Natural killer cell treated with Interleukin-12 subunit alpha and Interleukin-12 subunit beta and Interleukin-15 and Interleukin-18, amount 100 ng/mL, for 72 hours (primary cell): ENCODE results near the gene SCAANT1. TPM values are rescaled to one million over a fixed set of nuclear protein-coding genes. Genes with fewer than 3 reads are reported as not detected.

ENCODE experiments used
- ATAC-seq, 2 donors: fragments of 150-1000 bp; cut with Tn5 transposase in 1 of 2; sonication (Bioruptor Pico), chemical (Tn5 transposase) in 1 of 2; 2 replicates each; pipeline ENCODE4 v1.10.0; 2021
- DNase-seq: peaks from one replicate; pipeline ENCODE4 v3.0.0; 2022; ENCODE audit warnings: low spot score
- H3K27ac Mint-ChIP-seq, 2 donors: 1 replicate in 1 of 2; 2 replicates in 1 of 2; pipeline ENCODE4 v1.8.0; 2022; ENCODE audit warnings: mixed read lengths in 2 of 2, mild to moderate bottlenecking in 1 of 2, moderate library complexity in 1 of 2
- H3K27me3 Mint-ChIP-seq, 2 donors: 1 replicate in 1 of 2; 2 replicates in 1 of 2; pipeline ENCODE4 v1.8.0; 2022; ENCODE audit warnings: mixed read lengths in 2 of 2
- H3K36me3 Mint-ChIP-seq: one replicate; pipeline ENCODE4 v1.8.0; 2022; ENCODE audit warnings: mixed read lengths
- H3K4me1 Mint-ChIP-seq, 2 donors: 1 replicate in 1 of 2; 2 replicates in 1 of 2; pipeline ENCODE4 v1.8.0; 2022; ENCODE audit warnings: low read depth in 2 of 2, mixed read lengths in 2 of 2, mild to moderate bottlenecking in 1 of 2
- H3K4me3 Mint-ChIP-seq: one replicate; pipeline ENCODE4 v1.8.0; 2022; ENCODE audit warnings: mixed read lengths
- H3K9me3 Mint-ChIP-seq: 2 replicates; pipeline ENCODE4 v1.8.0; 2022; ENCODE audit warnings: mixed read lengths
- total RNA-seq, 2 donors: library from RNA; stranded (reverse); gene quantifications; one replicate each; pipeline ENCODE4 v1.2.3, GENCODE V29; 2022

The SCAANT1 gene
- total RNA-seq, 2 donors from 2014 or later, result 2.6 TPM; not detected in 1

GRCh38 chr3:63875510-63875909 lies 36.7 kb downstream of the SCAANT1 start:
- no peak for DNase-seq
- Mint-ChIP-seq H3K9me3 (no peaks in the 10 kb centered on the region), H3K27me3 (no peaks in the 10 kb centered on the region), H3K4me3 (no peak overlapping the region), H3K36me3 (no peaks in the 10 kb centered on the region), H3K27ac (peak overlapping the region in 1 of 2 donors; percentile 31), H3K4me1 (peaks cover 44 to 47% of the 10 kb centered on the region in 2 donors)
- ATAC-seq, result no peak

- peak; percentile 46 to 70 for ATAC-seq
- no peaks in the 10 kb centered on the region for H3K9me3 Mint-ChIP-seq
- no peaks in the 10 kb centered on the region for H3K27me3 Mint-ChIP-seq
- H3K4me1 Mint-ChIP-seq, result peaks cover 42 to 45% of the 10 kb centered on the region in 2 donors
- H3K36me3 Mint-ChIP-seq, result no peaks in the 10 kb centered on the region
- peak overlapping the region in 1 of 2 donors; percentile 29 for H3K27ac Mint-ChIP-seq
- DNase-seq, result no peak
- H3K4me3 Mint-ChIP-seq, result no peak overlapping the region
Measured at GRCh38 chr3:63874769-63875168, 37.4 kb downstream of the SCAANT1 start.

- no peaks in the 10 kb centered on the region for H3K27me3 Mint-ChIP-seq
- ATAC-seq, result no peak
- H3K4me3 Mint-ChIP-seq, result no peak overlapping the region
- no peak overlapping the region for H3K27ac Mint-ChIP-seq
- H3K36me3 Mint-ChIP-seq, result no peaks in the 10 kb centered on the region
- no peak for DNase-seq
- H3K4me1 Mint-ChIP-seq, result peaks cover 27 to 32% of the 10 kb centered on the region in 2 donors
- no peaks in the 10 kb centered on the region for H3K9me3 Mint-ChIP-seq
Measured at GRCh38 chr3:63872135-63872924, 39.9 kb downstream of the SCAANT1 start.

- H3K27me3 Mint-ChIP-seq, result no peaks in the 10 kb centered on the region
- peaks cover 25 to 30% of the 10 kb centered on the region in 2 donors for H3K4me1 Mint-ChIP-seq
- ATAC-seq, result no peak
- no peak for DNase-seq
- peak overlapping the region in 1 of 2 donors; percentile 44 for H3K27ac Mint-ChIP-seq
- no peaks in the 10 kb centered on the region for H3K9me3 Mint-ChIP-seq
- H3K36me3 Mint-ChIP-seq, result no peaks in the 10 kb centered on the region
- no peak overlapping the region for H3K4me3 Mint-ChIP-seq
Measured at GRCh38 chr3:63870615-63871005, 41.6 kb downstream of the SCAANT1 start.

GRCh38 chr3:63869940-63870614 lies 42.1 kb downstream of the SCAANT1 start:
- Mint-ChIP-seq H3K36me3 (no peaks in the 10 kb centered on the region), H3K4me1 (peaks cover 24 to 29% of the 10 kb centered on the region in 2 donors), H3K27me3 (no peaks in the 10 kb centered on the region), H3K27ac (no peak overlapping the region), H3K9me3 (no peaks in the 10 kb centered on the region), H3K4me3 (no peak overlapping the region)
- ATAC-seq (no peak), DNase-seq (no peak)

GRCh38 chr3:63867225-63867624 lies 45.0 kb downstream of the SCAANT1 start:
- ATAC-seq, result no peak
- no peaks in the 10 kb centered on the region for H3K9me3 Mint-ChIP-seq
- H3K27me3 Mint-ChIP-seq, result no peaks in the 10 kb centered on the region
- DNase-seq, result no peak
- peaks cover 26% of the 10 kb centered on the region in 2 donors for H3K4me1 Mint-ChIP-seq
- H3K4me3 Mint-ChIP-seq, result no peak overlapping the region
- H3K27ac Mint-ChIP-seq, result peak overlapping the region; percentile 33 to 65
- peaks cover 4% of the 10 kb centered on the region for H3K36me3 Mint-ChIP-seq

- Mint-ChIP-seq H3K9me3 (no peaks in the 10 kb centered on the region), H3K4me3 (peak overlapping the region; percentile 97), H3K4me1 (peaks cover 29 to 31% of the 10 kb centered on the region in 2 donors), H3K27me3 (no peaks in the 10 kb centered on the region), H3K27ac (peak overlapping the region; percentile 91 to 96), H3K36me3 (peaks cover 4% of the 10 kb centered on the region)
- ATAC-seq, result no peak
- no peak for DNase-seq
Measured at GRCh38 chr3:63864965-63865327, 47.2 kb downstream of the SCAANT1 start.

- ATAC-seq (peak; percentile 67 to 79), DNase-seq (peak; percentile 66)
- Mint-ChIP-seq H3K9me3 (no peaks in the 10 kb centered on the region), H3K27me3 (no peaks in the 10 kb centered on the region), H3K4me1 (peaks cover 29 to 33% of the 10 kb centered on the region in 2 donors), H3K27ac (peak overlapping the region; percentile 91 to 96), H3K36me3 (peaks cover 7% of the 10 kb centered on the region), H3K4me3 (peak overlapping the region; percentile 97)
Measured at GRCh38 chr3:63864008-63864964, 47.9 kb downstream of the SCAANT1 start.

GRCh38 chr3:63863150-63864007 lies 48.8 kb downstream of the SCAANT1 start, which contains the start of the genes ATXN7 and THOC7:
Gene ATXN7, plus strand, starts transcription at chr3:63863867. Its CDS starts 48,732 bp downstream, at chr3:63912599.
Gene THOC7, minus strand, starts transcription at chr3:63863805. Its CDS starts 15 bp downstream, at chr3:63863790.
- Mint-ChIP-seq H3K4me1 (peaks cover 33 to 37% of the 10 kb centered on the region in 2 donors), H3K27ac (peak within 1 kb of the TSS; percentile 91 to 96), H3K4me3 (peak within 1 kb of the TSS; percentile 97), H3K36me3 (peaks cover 10% of the 10 kb centered on the region), H3K9me3 (no peaks in the 10 kb centered on the region), H3K27me3 (no peaks in the 10 kb centered on the region)
- peak; percentile 69 for DNase-seq
- ATAC-seq, result peak; percentile 86 to 92

- Mint-ChIP-seq H3K36me3 (peaks cover 10% of the 10 kb centered on the region), H3K27ac (peak overlapping the region; percentile 86 to 89), H3K4me3 (peak overlapping the region; percentile 90), H3K27me3 (no peaks in the 10 kb centered on the region), H3K4me1 (peaks cover 33 to 37% of the 10 kb centered on the region in 2 donors), H3K9me3 (no peaks in the 10 kb centered on the region)
- DNase-seq (no peak), ATAC-seq (no peak)
Measured at GRCh38 chr3:63862804-63863149, 49.4 kb downstream of the SCAANT1 start.
